CD14-positive monocyte (primary cell): ENCODE measurements around the gene RBFOX1. TPM values are rescaled to one million over a fixed set of nuclear protein-coding genes. Genes with fewer than 3 reads are reported as not detected.

Source experiments
- DNase-seq, 3 donors: peaks; one replicate each; pipeline ENCODE4 v3.0.0-alpha.2; 2011 to 2022
- H2AFZ ChIP-seq: 2 replicates; pipeline ENCODE4 v1.6.0; 2012; ENCODE audit warnings: mild to moderate bottlenecking, low read depth, low read length, inconsistent platforms; ENCODE audit not compliant: insufficient read depth, poor library complexity, severe bottlenecking
- H3K27ac ChIP-seq, 2 donors: 1 replicate in 1 of 2; 2 replicates in 1 of 2; pipeline ENCODE4 v1.5.1; 2012 to 2013; ENCODE audit warnings: low read length in 2 of 2, control low read depth in 1 of 2, inconsistent platforms in 1 of 2, low read depth in 1 of 2, mild to moderate bottlenecking in 1 of 2
- H3K27me3 ChIP-seq, 2 donors: one replicate each; pipeline versions ENCODE4 v1.6.0 to v1.6.1; 2011 to 2013; ENCODE audit warnings: low read length in 2 of 2; ENCODE audit not compliant: control insufficient read depth in 2 of 2, insufficient read depth in 2 of 2
- H3K36me3 ChIP-seq, 2 donors: replicated peaks in 1 of 2; 1 replicate in 1 of 2; 2 replicates in 1 of 2; pipeline versions ENCODE4 v1.5.1 to v1.6.1; 2012 to 2013; ENCODE audit warnings: low read length in 2 of 2, control low read depth in 1 of 2, inconsistent platforms in 1 of 2, mild to moderate bottlenecking in 1 of 2; ENCODE audit not compliant: insufficient read depth in 2 of 2, control insufficient read depth in 1 of 2
- H3K4me1 ChIP-seq, 2 donors: 1 replicate in 1 of 2; 2 replicates in 1 of 2; pipeline versions ENCODE4 v1.5.1 to v1.6.1; 2012 to 2013; ENCODE audit warnings: low read length in 2 of 2, control low read depth in 1 of 2, inconsistent platforms in 1 of 2, mild to moderate bottlenecking in 1 of 2, moderate library complexity in 1 of 2; ENCODE audit not compliant: insufficient read depth in 2 of 2, control insufficient read depth in 1 of 2
- H3K4me2 ChIP-seq: replicated peaks from 2 replicates; pipeline ENCODE3; 2012; ENCODE audit warnings: low read length, moderate library complexity, mild to moderate bottlenecking; ENCODE audit not compliant: poor library complexity, severe bottlenecking; ENCODE audit errors: extremely low read depth
- H3K4me3 ChIP-seq, 3 experiments: fragments of 200-600 bp in 1 of 3; sonication (generic) in 1 of 3; replicated peaks in 1 of 3; 1 replicate in 2 of 3; 2 replicates in 1 of 3; pipeline ENCODE4 v1.5.1; 2011 to 2013; ENCODE audit warnings: low read length in 3 of 3, mild to moderate bottlenecking in 3 of 3, control low read depth in 2 of 3, low read depth in 2 of 3, inconsistent platforms in 1 of 3, moderate library complexity in 1 of 3
- H3K79me2 ChIP-seq: 2 replicates; pipeline ENCODE4 v1.6.0; 2012; ENCODE audit warnings: mild to moderate bottlenecking, control low read depth, inconsistent platforms, low read length, moderate library complexity; ENCODE audit not compliant: insufficient read depth
- H3K9ac ChIP-seq: 2 replicates; pipeline ENCODE4 v1.6.0; 2017; ENCODE audit warnings: low read length, mild to moderate bottlenecking; ENCODE audit not compliant: insufficient read depth, poor library complexity, severe bottlenecking
- H3K9me3 ChIP-seq, 2 donors: replicated peaks in 1 of 2; 1 replicate in 1 of 2; 2 replicates in 1 of 2; pipeline versions ENCODE4 v1.5.1 to v1.6.1; 2012 to 2013; ENCODE audit warnings: low read length in 2 of 2, control low read depth in 1 of 2; ENCODE audit not compliant: control insufficient read depth in 1 of 2, insufficient read depth in 1 of 2
- H4K20me1 ChIP-seq: 2 replicates; pipeline ENCODE4 v1.6.0; 2012; ENCODE audit warnings: mild to moderate bottlenecking, low read length, control low read depth, moderate library complexity; ENCODE audit not compliant: insufficient read depth
- H3K27ac Mint-ChIP-seq, 7 donors: one replicate each; pipeline ENCODE4 v1.8.0; 2020; ENCODE audit warnings: mild to moderate bottlenecking in 7 of 7, mixed read lengths in 7 of 7, moderate library complexity in 6 of 7, inconsistent platforms in 2 of 7
- H3K27me3 Mint-ChIP-seq, 3 donors: one replicate each; pipeline ENCODE4 v1.8.0; 2021 to 2022; ENCODE audit warnings: low read depth in 3 of 3, mild to moderate bottlenecking in 3 of 3, mixed read lengths in 3 of 3, moderate library complexity in 3 of 3, inconsistent platforms in 1 of 3
- H3K36me3 Mint-ChIP-seq, 2 donors: one replicate each; pipeline ENCODE4 v1.8.0; 2020; ENCODE audit warnings: mixed read lengths in 2 of 2, inconsistent platforms in 1 of 2, mild to moderate bottlenecking in 1 of 2
- H3K4me1 Mint-ChIP-seq: one replicate; pipeline ENCODE4 v1.8.0; 2020; ENCODE audit warnings: mild to moderate bottlenecking, mixed read lengths
- H3K4me3 Mint-ChIP-seq, 2 donors: one replicate each; pipeline ENCODE4 v1.8.0; 2020; ENCODE audit warnings: mild to moderate bottlenecking in 2 of 2, mixed read lengths in 2 of 2, moderate library complexity in 1 of 2
- H3K9me3 Mint-ChIP-seq, 7 donors: one replicate each; pipeline ENCODE4 v1.8.0; 2020 to 2022; ENCODE audit warnings: mixed read lengths in 7 of 7, mild to moderate bottlenecking in 6 of 7, moderate library complexity in 6 of 7, inconsistent platforms in 2 of 7
- CTCF ChIP-seq: fragments of 200-600 bp; IDR thresholded peaks from one replicate; pipeline ENCODE4 v1.8.0; 2022; ENCODE audit warnings: antibody characterized with exemption, mild to moderate bottlenecking
- WGBS: methylation state at CpG from one replicate; pipeline ENCODE4 v1.1.5; 2013; ENCODE audit warnings: missing lambda C conversion rate; ENCODE audit not compliant: insufficient coverage; 5-methylcytosine and 5-hydroxymethylcytosine counted together
- intact Hi-C, 2 donors: fragments of 100-400 bp; cut with micrococcal nuclease; formaldehyde crosslinking; loops; one replicate each; pipeline versions ENCODE4 v1.15.0 to v1.15.1; 2023
- polyA plus RNA-seq, 3 donors: library from polyadenylated mRNA; depleted of rRNA in 1 of 3; unstranded in 2 of 3; stranded (reverse) in 1 of 3; fragments of 300-500 nt in 2 of 3; fragments of >200 nt in 1 of 3; fragmentation: Illumina TruSeq in 2 of 3; gene quantifications; 1 replicate in 2 of 3; 2 replicates in 1 of 3; pipeline ENCODE4 v1.2.3, GENCODE V29; 2012 to 2021

RBFOX1 gene
- polyA plus RNA-seq, 3 donors = not detected

- no peak overlapping the region for H3K4me2 ChIP-seq
- H2AFZ ChIP-seq = no peak overlapping the region
- no peak for TF ChIP-seq CTCF
- no peaks in the 10 kb centered on the region for H4K20me1 ChIP-seq
- H3K79me2 ChIP-seq = no peaks in the 10 kb centered on the region
- no peak overlapping the region for H3K27ac Mint-ChIP-seq
- H3K4me3 Mint-ChIP-seq = no peak overlapping the region
- no peak overlapping the region for H3K9ac ChIP-seq
- no peak for DNase-seq
- no peaks in the 10 kb centered on the region for H3K27me3 Mint-ChIP-seq
- H3K9me3 Mint-ChIP-seq = peaks cover 0 to 28% (median 5%) of the 10 kb centered on the region in 7 donors
- no peaks in the 10 kb centered on the region for H3K36me3 ChIP-seq
- H3K4me1 Mint-ChIP-seq = no peaks in the 10 kb centered on the region
- H3K9me3 ChIP-seq = peaks cover 0 to 7% of the 10 kb centered on the region in 2 donors
- intact Hi-C loops = no loop called here
- 86% methylated on average over 3 of the region's 4 CpGs for WGBS
- H3K36me3 Mint-ChIP-seq = no peaks in the 10 kb centered on the region
- no peak overlapping the region for H3K4me3 ChIP-seq
- no peaks in the 10 kb centered on the region for H3K27me3 ChIP-seq
- H3K4me1 ChIP-seq = no peaks in the 10 kb centered on the region
- H3K27ac ChIP-seq = no peak overlapping the region
These were observed 61.0 kb downstream of the RBFOX1 start for GRCh38 chr16:7393680-7394079.

GRCh38 chr16:7394720-7395336 is 62.2 kb downstream of the RBFOX1 start:
- H3K79me2 ChIP-seq = no peaks in the 10 kb centered on the region
- 89% methylated on average over 4 of the region's 7 CpGs for WGBS
- H4K20me1 ChIP-seq = no peaks in the 10 kb centered on the region

More at GRCh38 chr16:7394720-7395336, 62.2 kb downstream of the RBFOX1 start:
- Histone ChIP-seq H3K27me3 (no peaks in the 10 kb centered on the region), H3K9me3 (peaks cover 0 to 5% of the 10 kb centered on the region in 2 donors), H3K36me3 (no peaks in the 10 kb centered on the region), H2AFZ (no peak overlapping the region), H3K4me3 (no peak overlapping the region), H3K27ac (no peak overlapping the region), H3K4me1 (no peaks in the 10 kb centered on the region), H3K4me2 (no peak overlapping the region), H3K9ac (no peak overlapping the region)
- H3K4me3 Mint-ChIP-seq = no peak overlapping the region
- peaks cover 0 to 22% (median 4%) of the 10 kb centered on the region in 7 donors for H3K9me3 Mint-ChIP-seq
- no peak overlapping the region for H3K27ac Mint-ChIP-seq
- no peak for TF ChIP-seq CTCF
- H3K27me3 Mint-ChIP-seq = no peaks in the 10 kb centered on the region
- no peaks in the 10 kb centered on the region for H3K4me1 Mint-ChIP-seq
- H3K36me3 Mint-ChIP-seq = no peaks in the 10 kb centered on the region
- intact Hi-C loops = no loop called here
- DNase-seq = no peak
